ENCODE results near the gene TSPOAP1. TPM values are rescaled to one million over a fixed set of nuclear protein-coding genes. Genes with fewer than 3 reads are reported as not detected.

The TSPOAP1 gene
- total and polyA plus RNA-seq, 2 of the 13 experiments (the other 11 are each of a cell fraction or from before 2014, with no cell fraction given) = not detected

GRCh38 chr17:58335779-58336455 is 7.3 kb upstream of the TSPOAP1 start (continued):
- TF ChIP-seq ZFP41 (CRISPR knock-in tag; IDR thresholded peaks at IDR 0.05; ENCODE audit: borderline replicate concordance) (peak; percentile 18; the same call in 1 of the 2 replicates), AFF4 (CRISPR knock-in tag; IDR thresholded peaks at IDR 0.05) (no peak), ARNT (IDR thresholded peaks at IDR 0.05) (no peak), RBFOX2 (IDR thresholded peaks at IDR 0.05; ENCODE audit: low read depth, low read length) (no peak), ZNF577 (CRISPR knock-in tag; IDR thresholded peaks at IDR 0.05; ENCODE audit: borderline replicate concordance, low read depth) (no peak), KDM3A (CRISPR knock-in tag; IDR thresholded peaks at IDR 0.05; ENCODE audit: low read depth) (no peak), ZC3H4 (CRISPR knock-in tag; IDR thresholded peaks at IDR 0.05; ENCODE audit: borderline replicate concordance) (no peak), ZNF318 (CRISPR knock-in tag; IDR thresholded peaks at IDR 0.05) (no peak), NPAS2 (CRISPR knock-in tag; IDR thresholded peaks at IDR 0.05; ENCODE audit: borderline replicate concordance) (no peak), BORCS8-MEF2B (CRISPR knock-in tag; IDR thresholded peaks at IDR 0.05) (no peak), HOXA7 (CRISPR knock-in tag; IDR thresholded peaks at IDR 0.05) (no peak), ARID2 (CRISPR knock-in tag; IDR thresholded peaks at IDR 0.05; ENCODE audit: borderline replicate concordance) (0 out of 2 replicates have a peak, but pooled peaks have one; percentile 10), RFXANK (CRISPR knock-in tag; IDR thresholded peaks at IDR 0.05) (no peak), ZNF496 (CRISPR knock-in tag; IDR thresholded peaks at IDR 0.05; ENCODE audit: insufficient replicate concordance) (no peak)
- TF ChIP-seq, protein P1, sequence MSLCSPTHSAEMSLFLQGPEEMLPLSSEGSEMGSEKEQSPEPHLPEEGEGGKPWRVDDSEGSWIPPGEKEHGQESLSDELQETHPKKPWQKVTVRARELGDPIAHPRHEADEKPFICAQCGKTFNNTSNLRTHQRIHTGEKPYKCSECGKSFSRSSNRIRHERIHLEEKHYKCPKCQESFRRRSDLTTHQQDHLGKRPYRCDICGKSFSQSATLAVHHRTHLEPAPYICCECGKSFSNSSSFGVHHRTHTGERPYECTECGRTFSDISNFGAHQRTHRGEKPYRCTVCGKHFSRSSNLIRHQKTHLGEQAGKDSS (CRISPR knock-in tag; IDR thresholded peaks at IDR 0.05; ENCODE audit: borderline replicate concordance, low read depth) = no peak
- TF ChIP-seq, protein P2, sequence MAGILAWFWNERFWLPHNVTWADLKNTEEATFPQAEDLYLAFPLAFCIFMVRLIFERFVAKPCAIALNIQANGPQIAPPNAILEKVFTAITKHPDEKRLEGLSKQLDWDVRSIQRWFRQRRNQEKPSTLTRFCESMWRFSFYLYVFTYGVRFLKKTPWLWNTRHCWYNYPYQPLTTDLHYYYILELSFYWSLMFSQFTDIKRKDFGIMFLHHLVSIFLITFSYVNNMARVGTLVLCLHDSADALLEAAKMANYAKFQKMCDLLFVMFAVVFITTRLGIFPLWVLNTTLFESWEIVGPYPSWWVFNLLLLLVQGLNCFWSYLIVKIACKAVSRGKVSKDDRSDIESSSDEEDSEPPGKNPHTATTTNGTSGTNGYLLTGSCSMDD (CRISPR knock-in tag; IDR thresholded peaks at IDR 0.05) = no peak

All from HepG2 (cell line).